Rectal smooth muscle tissue (tissue), 1 donor: Measurements from ENCODE around the gene HPS1.

Experiments used
- H3K27ac ChIP-seq: one replicate; pipeline ENCODE4 v1.7.0; 2013; ENCODE audit warnings: low read depth, low read length, inconsistent platforms
- H3K27me3 ChIP-seq: one replicate; pipeline ENCODE4 v1.7.0; 2013; ENCODE audit warnings: low read length; ENCODE audit not compliant: control insufficient read depth, insufficient read depth
- H3K36me3 ChIP-seq: one replicate; pipeline ENCODE4 v1.7.0; 2013; ENCODE audit warnings: low read length; ENCODE audit not compliant: control insufficient read depth, insufficient read depth
- H3K4me1 ChIP-seq: one replicate; pipeline ENCODE4 v1.7.0; 2013; ENCODE audit warnings: low read length; ENCODE audit not compliant: control insufficient read depth, insufficient read depth
- H3K4me3 ChIP-seq: one replicate; pipeline ENCODE4 v1.7.0; 2013; ENCODE audit warnings: low read length
- H3K9ac ChIP-seq: one replicate; pipeline ENCODE4 v1.7.0; 2013; ENCODE audit warnings: low read length

Gene HPS1

GRCh38 chr10:98402478-98402877 lies 44.3 kb downstream of the HPS1 start:
- Histone ChIP-seq H3K36me3 (peaks cover 6% of the 10 kb centered on the region), H3K27me3 (no peaks in the 10 kb centered on the region), H3K4me1 (no peaks in the 10 kb centered on the region), H3K4me3 (no peak overlapping the region), H3K9ac (no peak overlapping the region), H3K27ac (no peak overlapping the region)

DNA sequence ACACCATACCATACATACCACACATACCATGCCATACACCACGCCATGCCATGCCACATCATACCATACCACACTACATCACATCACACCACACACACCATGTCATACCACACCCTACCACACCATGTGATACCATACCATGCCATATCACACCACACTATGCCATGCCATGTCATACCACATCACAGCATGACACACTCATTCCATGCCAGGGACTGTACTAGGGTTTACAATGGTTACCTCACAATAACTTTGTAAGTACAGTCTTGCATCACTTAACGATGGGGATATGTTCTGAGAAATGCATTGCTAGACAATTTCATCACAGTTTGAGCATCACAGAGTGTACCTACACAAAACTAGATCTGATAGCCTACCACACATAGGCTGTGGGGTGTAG lies 46.3 kb downstream of the HPS1 start:
- Histone ChIP-seq H3K27ac (no peak overlapping the region), H3K4me1 (no peaks in the 10 kb centered on the region), H3K36me3 (peaks cover 13% of the 10 kb centered on the region), H3K9ac (no peak overlapping the region), H3K27me3 (no peaks in the 10 kb centered on the region), H3K4me3 (no peak overlapping the region)

DNA sequence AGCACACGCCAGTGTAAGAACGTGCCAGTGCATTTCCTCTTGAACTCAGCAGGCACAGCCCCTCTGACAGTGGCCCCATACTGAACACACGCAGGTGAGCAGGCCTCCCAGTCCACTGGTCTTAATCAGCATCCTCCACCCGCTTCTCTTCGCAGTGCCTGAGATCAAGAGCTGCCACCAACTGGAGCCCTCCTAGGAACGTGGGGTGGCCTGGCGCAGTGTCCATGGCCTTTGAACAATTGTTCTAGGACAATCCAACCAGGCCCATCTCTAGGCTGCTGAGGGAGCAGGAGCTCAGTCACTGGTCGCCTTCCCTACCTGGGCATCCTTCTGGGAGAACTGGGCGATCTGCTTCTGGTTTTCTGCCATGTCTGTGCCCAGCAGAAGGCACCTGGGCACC lies 47.0 kb downstream of the HPS1 start:
- no peaks in the 10 kb centered on the region for H3K4me1 ChIP-seq
- no peak overlapping the region for H3K9ac ChIP-seq
- no peak overlapping the region for H3K27ac ChIP-seq
- no peak overlapping the region for H3K4me3 ChIP-seq
- no peaks in the 10 kb centered on the region for H3K27me3 ChIP-seq
- H3K36me3 ChIP-seq, result peaks cover 18% of the 10 kb centered on the region

GRCh38 chr10:98397089-98397600 lies 49.6 kb downstream of the HPS1 start:
- H3K4me1 ChIP-seq, result no peaks in the 10 kb centered on the region
- peaks cover 12% of the 10 kb centered on the region for H3K36me3 ChIP-seq
- no peak overlapping the region for H3K4me3 ChIP-seq
- no peaks in the 10 kb centered on the region for H3K27me3 ChIP-seq
- H3K27ac ChIP-seq, result no peak overlapping the region
- H3K9ac ChIP-seq, result no peak overlapping the region

GRCh38 chr10:98396096-98397063 lies 50.4 kb downstream of the HPS1 start:
- Histone ChIP-seq H3K4me1 (no peaks in the 10 kb centered on the region), H3K4me3 (no peak overlapping the region), H3K9ac (no peak overlapping the region), H3K36me3 (peaks cover 12% of the 10 kb centered on the region), H3K27ac (no peak overlapping the region), H3K27me3 (no peaks in the 10 kb centered on the region)

DNA sequence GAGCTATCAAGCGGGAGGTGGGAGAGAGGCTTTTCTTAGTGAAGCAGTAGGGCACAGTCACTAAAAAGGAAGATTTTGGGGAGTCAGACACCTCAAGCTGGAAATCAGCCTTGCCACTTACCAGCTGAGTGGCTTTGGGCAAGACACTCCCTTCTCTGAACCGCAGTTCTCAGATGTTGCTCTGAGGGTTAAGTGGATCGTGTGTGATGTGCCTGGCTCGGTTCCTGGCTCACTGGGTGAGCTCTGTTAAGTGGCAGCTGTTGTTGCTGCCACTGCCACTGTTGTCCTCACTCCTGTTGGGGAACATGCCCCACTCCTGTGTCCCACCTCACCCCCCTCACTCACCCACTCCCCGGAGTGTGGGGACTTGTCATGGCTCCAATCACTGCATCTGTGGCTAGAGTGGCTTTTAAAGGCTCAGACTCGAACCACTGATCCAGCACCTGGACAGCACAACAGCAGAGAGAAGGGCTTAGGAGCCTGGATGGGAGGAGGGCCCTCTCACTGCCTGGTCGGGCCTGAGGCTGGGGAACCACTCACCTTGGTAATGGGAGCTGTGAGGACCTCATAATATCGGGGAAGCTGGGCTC lies 51.8 kb downstream of the HPS1 start:
- Histone ChIP-seq H3K27ac (no peak overlapping the region), H3K36me3 (peaks cover 12% of the 10 kb centered on the region), H3K4me1 (no peaks in the 10 kb centered on the region), H3K27me3 (no peaks in the 10 kb centered on the region), H3K4me3 (no peak overlapping the region), H3K9ac (no peak overlapping the region)

- Histone ChIP-seq H3K4me3 (no peak overlapping the region), H3K36me3 (peaks cover 5% of the 10 kb centered on the region), H3K9ac (peak overlapping the region; percentile 25), H3K27ac (no peak overlapping the region), H3K4me1 (no peaks in the 10 kb centered on the region), H3K27me3 (no peaks in the 10 kb centered on the region)
Measured at GRCh38 chr10:98391578-98391991, 55.1 kb downstream of the HPS1 start.

DNA sequence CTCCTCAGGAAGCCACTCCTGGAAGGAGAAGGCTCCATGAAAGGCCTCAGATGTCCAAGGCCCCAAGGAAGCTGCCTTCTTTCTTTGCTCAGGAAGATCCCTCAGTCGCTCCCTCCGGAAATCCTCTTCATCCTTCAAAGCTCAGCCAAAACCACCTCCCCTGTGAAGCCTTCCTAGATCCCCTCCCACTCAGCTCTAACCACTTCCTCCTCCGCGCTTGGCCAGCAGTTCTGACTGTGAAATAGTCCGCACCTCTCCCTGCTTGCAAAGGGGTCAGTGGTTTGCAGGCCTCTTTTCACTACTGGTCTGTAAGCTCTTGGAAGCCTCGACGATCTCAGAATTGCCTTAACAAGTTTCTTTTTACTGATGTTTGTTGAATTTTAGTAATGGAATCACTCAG lies 55.7 kb downstream of the HPS1 start:
- Histone ChIP-seq H3K4me3 (no peak overlapping the region), H3K9ac (no peak overlapping the region), H3K27ac (no peak overlapping the region), H3K36me3 (peaks cover 5% of the 10 kb centered on the region), H3K4me1 (no peaks in the 10 kb centered on the region), H3K27me3 (no peaks in the 10 kb centered on the region)

- H3K36me3 ChIP-seq, result peaks cover 5% of the 10 kb centered on the region
- H3K4me3 ChIP-seq, result no peak overlapping the region
- H3K27ac ChIP-seq, result no peak overlapping the region
- no peaks in the 10 kb centered on the region for H3K27me3 ChIP-seq
- no peak overlapping the region for H3K9ac ChIP-seq
- H3K4me1 ChIP-seq, result no peaks in the 10 kb centered on the region
Measured at GRCh38 chr10:98390406-98390805, 56.3 kb downstream of the HPS1 start.

DNA sequence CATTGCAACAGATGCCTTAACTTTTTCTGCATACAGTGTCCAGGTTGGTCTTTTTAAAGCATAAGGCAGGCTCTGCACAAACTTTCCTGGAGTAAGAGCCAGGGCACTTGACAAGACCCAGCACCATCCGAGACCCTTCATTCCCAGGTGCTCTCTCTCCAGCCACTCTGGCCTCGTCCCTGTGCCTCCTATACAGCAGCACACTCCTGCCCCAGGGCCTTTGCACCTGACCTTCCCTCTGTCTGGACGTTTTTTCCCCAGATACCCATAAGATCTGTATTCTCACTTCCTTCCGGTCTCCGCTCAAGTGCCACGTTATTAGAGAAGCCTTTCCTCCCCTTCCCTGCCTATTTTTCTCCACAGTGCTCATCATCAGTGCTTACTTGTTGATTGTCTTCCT lies 57.3 kb downstream of the HPS1 start:
- H3K36me3 ChIP-seq, result peaks cover 2% of the 10 kb centered on the region
- no peaks in the 10 kb centered on the region for H3K27me3 ChIP-seq
- no peak overlapping the region for H3K9ac ChIP-seq
- no peaks in the 10 kb centered on the region for H3K4me1 ChIP-seq
- H3K4me3 ChIP-seq, result no peak overlapping the region
- no peak overlapping the region for H3K27ac ChIP-seq

DNA sequence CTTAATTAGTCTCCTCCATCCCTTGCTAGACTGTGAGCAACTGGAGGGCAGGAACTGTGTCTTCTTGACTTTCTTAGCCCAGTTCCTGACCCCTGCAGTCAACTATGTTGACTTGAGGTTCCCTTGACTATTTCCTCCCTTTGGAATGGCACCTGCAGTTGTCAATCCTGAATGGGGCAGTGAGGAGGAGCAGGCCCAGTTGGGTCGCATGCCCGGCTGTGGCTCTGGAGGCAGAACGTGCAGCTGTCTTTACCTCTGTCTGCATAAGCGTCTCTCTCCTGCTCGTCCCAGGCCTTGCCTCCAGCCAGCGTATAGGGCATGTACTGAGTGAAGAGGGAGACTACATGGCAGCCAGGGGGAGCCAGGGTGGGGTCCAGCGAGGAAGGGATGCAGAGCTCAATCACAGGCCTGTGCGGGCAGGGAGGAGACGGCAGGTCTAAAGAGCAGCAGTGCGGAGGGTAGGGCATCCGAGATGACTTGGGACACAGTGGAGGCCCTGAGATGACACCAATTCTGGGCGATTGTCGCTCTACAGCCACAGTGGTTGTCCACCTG lies 58.6 kb downstream of the HPS1 start:
- Histone ChIP-seq H3K9ac (no peak overlapping the region), H3K36me3 (peaks cover 2% of the 10 kb centered on the region), H3K4me3 (no peak overlapping the region), H3K27ac (no peak overlapping the region), H3K27me3 (no peaks in the 10 kb centered on the region), H3K4me1 (no peaks in the 10 kb centered on the region)

GRCh38 chr10:98384531-98385133 lies 62.1 kb downstream of the HPS1 start:
- Histone ChIP-seq H3K27me3 (no peaks in the 10 kb centered on the region), H3K4me1 (no peaks in the 10 kb centered on the region), H3K36me3 (peaks cover 2% of the 10 kb centered on the region), H3K27ac (no peak overlapping the region), H3K4me3 (no peak overlapping the region), H3K9ac (no peak overlapping the region)
